WTC11 (cell line): ENCODE data around the gene CCDC136.

Experiments
- ATF1 ChIP-seq: sonication (generic); formaldehyde crosslinking; IDR thresholded peaks from 2 replicates; pipeline ENCODE4 v1.8.1; 2023; ENCODE audit warnings: mild to moderate bottlenecking, moderate library complexity, missing genetic modification reagents
- ATF2 ChIP-seq: sonication (generic); formaldehyde crosslinking; IDR thresholded peaks from 2 replicates; pipeline ENCODE4 v1.8.1; 2022; ENCODE audit warnings: low read depth, missing genetic modification reagents, borderline replicate concordance
- CBFB ChIP-seq: sonication (generic); formaldehyde crosslinking; IDR thresholded peaks from 2 replicates; pipeline ENCODE4 v1.8.1; 2022; ENCODE audit warnings: mild to moderate bottlenecking, low read depth, missing genetic modification reagents
- CTCF ChIP-seq: fragments of 200-600 bp; IDR thresholded peaks from 2 replicates; pipeline ENCODE4 v1.8.0; 2022; ENCODE audit warnings: antibody characterized with exemption
- E2F1 ChIP-seq: sonication (generic); formaldehyde crosslinking; IDR thresholded peaks from 2 replicates; pipeline ENCODE4 v1.8.0; 2022; ENCODE audit warnings: mild to moderate bottlenecking, missing genetic modification reagents
- ELF4 ChIP-seq: sonication (generic); formaldehyde crosslinking; IDR thresholded peaks from 2 replicates; pipeline ENCODE4 v1.8.1; 2022; ENCODE audit warnings: low read depth, mild to moderate bottlenecking, moderate library complexity, missing genetic modification reagents
- FOXP4 ChIP-seq: sonication (generic); formaldehyde crosslinking; IDR thresholded peaks from 2 replicates; pipeline ENCODE4 v1.8.0; 2022; ENCODE audit warnings: mild to moderate bottlenecking, missing genetic modification reagents
- STAT6 ChIP-seq: sonication (generic); formaldehyde crosslinking; conservative IDR thresholded peaks from 2 replicates; pipeline ENCODE4 v1.8.1; 2023; ENCODE audit warnings: mild to moderate bottlenecking, low read depth, missing genetic modification reagents, moderate library complexity
- ZBTB43 ChIP-seq: sonication (generic); formaldehyde crosslinking; IDR thresholded peaks from 2 replicates; pipeline ENCODE4 v1.8.1; 2023; ENCODE audit warnings: mild to moderate bottlenecking, missing genetic modification reagents
- ZMAT4 ChIP-seq: fragments of 250-450 bp; sonication (Bioruptor Pico); IDR thresholded peaks from 2 replicates; pipeline ENCODE4 v1.9.0; 2021; ENCODE audit warnings: mild to moderate bottlenecking
- ZNF232 ChIP-seq: sonication (generic); formaldehyde crosslinking; IDR thresholded peaks from 2 replicates; pipeline ENCODE4 v1.8.0; 2022; ENCODE audit warnings: mild to moderate bottlenecking, missing genetic modification reagents
- ZNF416 ChIP-seq: fragments of 250-450 bp; sonication (Bioruptor Pico); IDR thresholded peaks from 2 replicates; pipeline ENCODE4 v1.9.0; 2021; ENCODE audit warnings: mild to moderate bottlenecking, inconsistent platforms

GRCh38 chr7:128791121-128791971 is at the start of gene CCDC136:
- no peak for TF ChIP-seq ZMAT4
- TF ChIP-seq ATF2 (CRISPR knock-in tag), result no peak
- no peak; the same call in 1 of the 2 replicates for TF ChIP-seq ZNF232 (CRISPR knock-in tag)
- no peak for TF ChIP-seq E2F1 (CRISPR knock-in tag)
- TF ChIP-seq CTCF, result no peak
- TF ChIP-seq ZBTB43 (CRISPR knock-in tag), result 0 out of 2 replicates have a peak, but pooled peaks have one; percentile 41
- TF ChIP-seq ELF4 (CRISPR knock-in tag), result no peak; the same call in none of the 2 replicates
- TF ChIP-seq FOXP4, result no peak
- no peak for TF ChIP-seq ATF1
- TF ChIP-seq ZNF416 (CRISPR knock-in tag), result no peak
- no peak for TF ChIP-seq CBFB
- TF ChIP-seq STAT6 (CRISPR knock-in tag), result no peak
